Mammary epithelial cell (primary cell): ENCODE measurements around the gene SMAD2.

Source experiments
- CTCF ChIP-seq, 2 donors: IDR thresholded peaks in 1 of 2; conservative IDR thresholded peaks in 1 of 2; 2 replicates each; pipeline ENCODE4 v1.5.1; 2011 to 2012; ENCODE audit warnings: inconsistent platforms in 2 of 2, low read length in 2 of 2, mild to moderate bottlenecking in 2 of 2, control low read depth in 1 of 2, low read depth in 1 of 2; ENCODE audit not compliant: insufficient read depth in 1 of 2; ENCODE audit errors: extremely low read depth in 1 of 2
- EZH2 ChIP-seq: IDR thresholded peaks from 2 replicates; pipeline ENCODE4 v1.6.1; 2012; ENCODE audit warnings: low read length, inconsistent platforms, borderline replicate concordance

GRCh38 chr18:47809420-47809819 is 121.0 kb downstream of the SMAD2 start:
- no peak for TF ChIP-seq CTCF (conservative IDR thresholded peaks at IDR 0.05 in 1 of 2, IDR thresholded peaks at IDR 0.05 in 1 of 2; ENCODE audit: extremely low read depth in 1 of 2, insufficient read depth in 1 of 2, low read depth in 1 of 2, low read length in 2 of 2)
- TF ChIP-seq EZH2, result no peak
